NCI-H774 (cell line): ENCODE data around the gene VPS4B.
"Not testable (repeated sequence)": the region's sequence is repeated elsewhere in the genome, so short reads cannot be mapped to it uniquely, and the experiment has no call there.

ENCODE experiments used
- DNase-seq: peaks from one replicate; lab custom pipeline; 2025; lab: John Stamatoyannopoulos, UW

The VPS4B gene

GRCh38 chr18:63367053-63367953 is 55.0 kb downstream of the VPS4B start, which contains the start of gene KDSR:
TSS of gene KDSR (minus strand) at chr18:63367206. CDS start at chr18:63367118, 88 bp downstream.
- peak; percentile 97 for DNase-seq

- DNase-seq, result no peak
Observed at GRCh38 chr18:63366213-63367052, 55.8 kb downstream of the VPS4B start.

DNA sequence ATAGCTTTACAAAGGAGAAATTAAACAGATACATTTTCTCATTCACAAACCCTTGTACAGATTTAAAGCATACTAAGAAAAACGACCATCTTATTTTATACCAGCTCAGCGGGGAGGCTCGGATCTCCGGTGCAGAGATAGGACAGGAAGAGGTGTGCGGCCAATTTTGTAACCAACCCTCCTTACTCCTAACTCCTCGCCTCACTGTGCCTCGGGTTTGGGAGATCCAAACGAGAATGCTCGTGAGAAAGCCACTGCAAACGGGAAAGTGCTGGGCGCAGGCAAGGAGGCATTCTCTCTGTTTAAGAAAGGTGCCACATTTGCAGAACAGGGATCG is 56.4 kb downstream of the VPS4B start:
- no peak for DNase-seq

GRCh38 chr18:63363951-63364350 is 58.3 kb downstream of the VPS4B start:
- DNase-seq, result no peak

GRCh38 chr18:63363420-63363819 is 58.9 kb downstream of the VPS4B start:
- not testable (repeated sequence) for DNase-seq

DNA sequence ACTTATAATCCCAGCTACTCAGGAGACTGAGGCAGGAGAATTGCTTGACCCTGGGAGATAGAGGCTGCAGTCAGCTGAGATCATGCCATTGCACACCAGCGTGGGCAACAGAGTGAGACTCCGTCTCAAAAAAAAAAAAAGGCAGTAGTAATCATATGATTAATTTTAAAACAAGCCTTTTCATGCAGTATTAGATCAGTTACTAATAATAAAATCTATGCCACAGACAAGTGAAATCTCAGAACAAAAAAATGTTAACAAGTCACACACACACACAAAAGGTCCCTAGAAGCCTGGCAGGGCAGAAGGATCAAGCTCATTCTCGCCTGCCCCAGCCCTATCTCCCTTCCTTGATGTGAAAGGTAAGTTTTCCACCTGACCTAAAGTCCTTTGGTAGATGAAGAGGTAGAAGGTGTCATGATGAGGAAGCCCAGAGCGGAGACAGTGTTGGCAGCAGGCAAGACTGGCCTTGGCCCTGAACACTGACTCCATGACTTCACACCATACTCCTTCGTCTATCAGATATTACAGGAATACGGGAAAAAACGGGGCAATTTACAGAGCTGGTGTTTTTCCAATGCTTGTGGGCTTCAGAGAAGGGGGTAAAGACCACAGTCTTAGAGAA is 65.9 kb downstream of the VPS4B start:
- DNase-seq, result no peak

- DNase-seq, result no peak
Observed at GRCh38 chr18:63350230-63350629, 72.0 kb downstream of the VPS4B start.

- DNase-seq, result no peak
Observed at GRCh38 chr18:63348508-63349136, 73.7 kb downstream of the VPS4B start.

- no peak for DNase-seq
Observed at GRCh38 chr18:63346480-63347183, 75.6 kb downstream of the VPS4B start.

- DNase-seq, result no peak
Observed at GRCh38 chr18:63346031-63346430, 76.2 kb downstream of the VPS4B start.

DNA sequence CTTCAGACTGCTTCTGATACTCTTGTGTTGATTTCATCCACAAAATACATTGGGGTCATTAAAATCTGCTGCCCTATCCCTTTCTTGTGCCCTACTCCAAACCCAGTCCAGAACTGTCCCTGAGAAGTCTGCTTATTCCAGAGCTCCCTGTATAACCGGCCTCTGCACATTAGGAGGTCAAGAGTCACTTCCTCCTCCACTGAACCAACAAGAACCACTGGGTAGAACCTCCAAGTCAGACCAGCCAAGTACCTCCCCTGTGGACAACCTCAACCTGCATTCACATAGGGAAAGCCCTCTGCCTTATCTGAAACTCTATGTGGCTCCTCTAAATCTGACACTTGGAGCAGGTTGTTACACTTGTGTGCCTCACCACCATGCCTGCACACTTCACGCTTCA is 77.4 kb downstream of the VPS4B start:
- no peak for DNase-seq

GRCh38 chr18:63344263-63344662 is 78.0 kb downstream of the VPS4B start:
- peak; percentile 56 for DNase-seq

- no peak for DNase-seq
Observed at GRCh38 chr18:63342206-63342605, 80.1 kb downstream of the VPS4B start.

GRCh38 chr18:63339920-63340484 is 82.3 kb downstream of the VPS4B start:
- no peak for DNase-seq
